WI38 (cell line): Measurements from ENCODE around the gene ITGAD.
"Not testable (repeated sequence)": the region's sequence is repeated elsewhere in the genome, so short reads cannot be mapped to it uniquely, and the experiment has no call there.

Experiments
- H3K4me3 ChIP-seq: 2 replicates; pipeline ENCODE4 v1.5.1; 2011; ENCODE audit warnings: low read depth, mild to moderate bottlenecking, control low read depth, low read length
- TF ChIP-seq, protein P1 (sequence below): IDR thresholded peaks from 2 replicates; pipeline ENCODE4 v1.5.1; 2012; ENCODE audit warnings: low read depth, mild to moderate bottlenecking, control low read depth, low read length

Gene ITGAD

DNA sequence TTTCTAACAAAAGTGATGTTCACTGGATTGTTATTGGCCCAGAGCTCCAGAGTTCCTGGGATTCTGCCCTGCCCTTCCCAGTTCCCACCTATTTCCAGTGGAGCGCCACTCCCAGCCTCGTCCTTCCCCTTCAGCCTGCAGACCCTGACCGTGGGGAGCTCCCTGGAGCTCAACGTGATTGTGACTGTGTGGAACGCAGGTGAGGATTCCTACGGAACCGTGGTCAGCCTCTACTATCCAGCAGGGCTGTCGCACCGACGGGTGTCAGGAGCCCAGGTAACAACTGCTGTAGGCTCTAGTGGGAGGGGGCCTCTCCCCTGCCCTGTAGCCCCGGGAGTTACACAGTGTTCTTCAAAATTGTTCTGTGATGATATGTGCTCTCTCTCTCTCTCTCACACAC is 23.2 kb downstream of the ITGAD start:
- TF ChIP-seq, protein P1, sequence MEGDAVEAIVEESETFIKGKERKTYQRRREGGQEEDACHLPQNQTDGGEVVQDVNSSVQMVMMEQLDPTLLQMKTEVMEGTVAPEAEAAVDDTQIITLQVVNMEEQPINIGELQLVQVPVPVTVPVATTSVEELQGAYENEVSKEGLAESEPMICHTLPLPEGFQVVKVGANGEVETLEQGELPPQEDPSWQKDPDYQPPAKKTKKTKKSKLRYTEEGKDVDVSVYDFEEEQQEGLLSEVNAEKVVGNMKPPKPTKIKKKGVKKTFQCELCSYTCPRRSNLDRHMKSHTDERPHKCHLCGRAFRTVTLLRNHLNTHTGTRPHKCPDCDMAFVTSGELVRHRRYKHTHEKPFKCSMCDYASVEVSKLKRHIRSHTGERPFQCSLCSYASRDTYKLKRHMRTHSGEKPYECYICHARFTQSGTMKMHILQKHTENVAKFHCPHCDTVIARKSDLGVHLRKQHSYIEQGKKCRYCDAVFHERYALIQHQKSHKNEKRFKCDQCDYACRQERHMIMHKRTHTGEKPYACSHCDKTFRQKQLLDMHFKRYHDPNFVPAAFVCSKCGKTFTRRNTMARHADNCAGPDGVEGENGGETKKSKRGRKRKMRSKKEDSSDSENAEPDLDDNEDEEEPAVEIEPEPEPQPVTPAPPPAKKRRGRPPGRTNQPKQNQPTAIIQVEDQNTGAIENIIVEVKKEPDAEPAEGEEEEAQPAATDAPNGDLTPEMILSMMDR, result no peak
- no peak overlapping the region for H3K4me3 ChIP-seq

DNA sequence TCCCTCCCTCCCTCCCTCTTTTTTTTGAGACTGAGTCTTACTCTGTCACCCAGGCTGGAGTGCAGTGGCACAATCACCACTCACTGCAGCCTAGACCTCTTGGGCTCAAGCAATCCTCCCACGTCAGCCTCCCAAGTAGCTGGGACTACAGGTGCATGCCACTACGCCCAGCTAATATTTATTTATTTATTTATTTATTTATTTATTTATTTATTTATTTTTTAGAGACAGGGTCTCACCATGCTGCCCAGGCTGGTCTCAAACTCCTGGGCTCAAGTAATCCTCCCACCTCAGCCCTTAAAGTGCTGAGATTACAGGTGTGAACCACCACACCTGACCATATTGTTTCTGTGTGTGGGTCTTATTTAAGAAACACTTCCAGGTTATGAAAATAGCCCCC is 23.9 kb downstream of the ITGAD start:
- H3K4me3 ChIP-seq, result not testable (repeated sequence)

DNA sequence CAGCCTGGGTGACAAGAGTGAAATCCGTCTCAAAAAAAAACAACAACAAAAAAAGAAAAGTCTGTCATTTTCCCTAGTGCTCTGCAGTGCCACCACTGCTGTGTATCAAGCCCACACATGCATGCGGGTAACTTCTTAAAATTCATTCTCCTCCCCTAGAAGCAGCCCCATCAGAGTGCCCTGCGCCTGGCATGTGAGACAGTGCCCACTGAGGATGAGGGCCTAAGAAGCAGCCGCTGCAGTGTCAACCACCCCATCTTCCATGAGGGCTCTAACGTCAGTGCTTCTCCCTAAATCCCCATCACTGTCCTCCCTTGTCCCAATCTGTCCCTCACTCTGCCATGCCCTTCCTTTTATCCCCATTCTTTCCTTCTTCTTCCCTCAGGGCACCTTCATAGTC is 24.8 kb downstream of the ITGAD start:
- TF ChIP-seq, protein P1, result no peak
- H3K4me3 ChIP-seq, result no peak overlapping the region

DNA sequence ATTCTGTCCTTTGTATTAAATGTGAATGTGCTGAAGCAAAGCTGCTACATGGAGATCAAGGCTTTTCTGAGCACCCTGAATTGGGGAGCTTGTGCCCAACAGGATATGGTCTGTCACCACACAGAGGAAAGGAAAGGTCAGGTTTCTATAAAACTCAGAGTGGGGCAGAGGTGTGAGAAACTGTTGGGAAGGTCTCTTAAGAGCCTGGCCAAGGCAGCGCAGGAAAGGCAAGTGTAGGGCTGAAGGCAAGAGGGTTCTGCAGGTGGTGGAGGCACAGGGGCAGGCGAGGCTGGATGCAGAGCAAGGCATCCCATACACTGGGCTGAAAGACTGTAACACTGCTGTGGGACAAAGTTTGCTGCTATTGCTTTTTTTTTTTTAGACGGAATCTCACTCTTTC is 26.9 kb downstream of the ITGAD start:
- TF ChIP-seq, protein P1, result no peak
- H3K4me3 ChIP-seq, result no peak overlapping the region

DNA sequence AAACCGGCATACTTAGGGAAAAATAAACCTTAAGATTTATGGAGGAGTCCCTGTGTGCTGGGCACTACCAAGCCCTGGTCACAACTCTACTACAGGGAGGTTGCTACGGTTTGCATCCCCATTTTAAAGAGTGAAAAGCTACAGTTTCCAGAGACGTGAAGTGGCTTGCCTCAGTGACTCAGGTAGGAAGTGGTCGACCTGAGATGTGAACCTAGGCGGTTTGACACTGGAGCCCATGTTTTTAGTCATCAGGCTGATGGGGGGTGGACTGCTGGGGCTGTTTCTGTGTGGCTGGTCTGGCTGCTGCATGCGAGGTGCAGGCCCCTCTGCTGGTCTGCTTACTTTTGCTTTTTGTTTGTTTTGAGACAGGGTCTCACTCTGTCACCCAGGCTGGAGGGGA is 28.5 kb downstream of the ITGAD start:
- no peak overlapping the region for H3K4me3 ChIP-seq
- TF ChIP-seq, protein P1, result no peak

DNA sequence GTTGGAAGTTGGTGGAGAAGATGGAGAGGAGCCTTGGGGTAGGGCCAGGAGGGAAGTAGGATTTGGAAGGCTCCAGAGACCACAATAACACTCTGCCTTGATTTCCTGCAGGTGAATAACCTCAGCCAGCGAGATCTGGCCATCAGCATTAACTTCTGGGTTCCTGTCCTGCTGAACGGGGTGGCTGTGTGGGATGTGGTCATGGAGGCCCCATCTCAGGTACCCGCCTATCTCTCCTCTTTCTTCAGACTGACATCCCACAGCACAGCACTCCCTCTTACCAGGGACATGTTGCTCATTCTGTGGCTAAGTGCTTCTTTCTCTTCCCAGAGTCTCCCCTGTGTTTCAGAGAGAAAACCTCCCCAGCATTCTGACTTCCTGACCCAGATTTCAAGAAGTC is 30.1 kb downstream of the ITGAD start:
- TF ChIP-seq, protein P1, result no peak
- no peak overlapping the region for H3K4me3 ChIP-seq

DNA sequence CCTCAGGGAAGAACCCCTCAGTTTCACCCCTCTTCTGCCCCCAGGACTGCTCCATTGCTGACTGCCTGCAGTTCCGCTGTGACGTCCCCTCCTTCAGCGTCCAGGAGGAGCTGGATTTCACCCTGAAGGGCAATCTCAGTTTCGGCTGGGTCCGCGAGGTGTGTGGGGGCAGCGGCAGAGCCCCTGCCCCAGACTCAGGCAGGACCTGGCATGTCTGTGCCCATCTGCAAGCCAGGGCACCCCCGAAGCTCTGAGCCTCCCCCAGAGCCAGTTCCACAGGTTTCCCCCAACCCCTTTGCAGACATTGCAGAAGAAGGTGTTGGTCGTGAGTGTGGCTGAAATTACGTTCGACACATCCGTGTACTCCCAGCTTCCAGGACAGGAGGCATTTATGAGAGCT is 30.7 kb downstream of the ITGAD start:
- H3K4me3 ChIP-seq, result no peak overlapping the region

More for the DNA sequence above, 30.7 kb downstream of the ITGAD start:
- TF ChIP-seq, protein P1, result no peak
